Measurements from ENCODE around the gene SHISA9. TPM values are rescaled to one million over a fixed set of nuclear protein-coding genes. Genes with fewer than 3 reads are reported as not detected.

Gene SHISA9
- total and polyA plus RNA-seq, 2 of the 4 experiments (the other 2 are of a cell fraction): under 0.01 TPM; not detected in 1

- intact Hi-C loops (cut with micrococcal nuclease): no loop called here
- POLR2A ChIA-PET (ENCODE audit: unreplicated experiment): no interaction called here
Observed at GRCh38 chr16:13245713-13246377, 344.4 kb downstream of the SHISA9 start.

More at GRCh38 chr16:13245713-13246377, 344.4 kb downstream of the SHISA9 start:
- H4K5ac ChIP-seq (ENCODE audit: low read depth, low read length): no peak overlapping the region
- no peak overlapping the region for H2BK120ac ChIP-seq (ENCODE audit: low read depth, low read length)
- dilution Hi-C loops (cut with HindIII; ENCODE audit: low sequenced_read_pairs, unreplicated experiment): no loop called here
- CTCF ChIA-PET: no interaction called here
- no peaks in the 10 kb centered on the region for H3K36me3 ChIP-seq (ENCODE audit: control insufficient read depth, insufficient read depth, low read length)
- no peak overlapping the region for H4K91ac ChIP-seq (ENCODE audit: insufficient read depth, low read depth, low read length)
- no peak overlapping the region for H4K8ac ChIP-seq (ENCODE audit: low read depth in 2 of 2, low read length in 2 of 2)
- H2AFZ ChIP-seq (replicated peaks; ENCODE audit: low read length, poor library complexity): no peak overlapping the region
- H2BK20ac ChIP-seq (ENCODE audit: low read depth, low read length): no peak overlapping the region
- H3K18ac ChIP-seq (ENCODE audit: low read depth, low read length): no peak overlapping the region
- H4K20me1 ChIP-seq (ENCODE audit: insufficient read depth, low read length): no peaks in the 10 kb centered on the region
- no peak for TF ChIP-seq USF2 (IDR thresholded peaks at IDR 0.05; ENCODE audit: low read depth, low read length)
- TF ChIP-seq CEBPB (IDR thresholded peaks at IDR 0.05; ENCODE audit: low read depth, low read length): no peak
- no peak for TF ChIP-seq NFE2L2 (IDR thresholded peaks at IDR 0.05; ENCODE audit: low read depth, low read length)
- no peak for TF ChIP-seq MAFK (IDR thresholded peaks at IDR 0.05; ENCODE audit: low read depth, low read length)
- TF ChIP-seq BHLHE40 (IDR thresholded peaks at IDR 0.05; ENCODE audit: low read depth, low read length): no peak
- TF ChIP-seq RAD21 (IDR thresholded peaks at IDR 0.05; ENCODE audit: low read length): no peak
- no peak for TF ChIP-seq POLR2A (IDR thresholded peaks at IDR 0.05; ENCODE audit: low read depth, low read length)
- no peak for TF ChIP-seq CTCF (conservative IDR thresholded peaks at IDR 0.05; ENCODE audit: low read depth, low read length)
- no peak for TF ChIP-seq ELK1 (IDR thresholded peaks at IDR 0.05; ENCODE audit: borderline replicate concordance, low read depth, low read length)
- no peak for TF ChIP-seq RCOR1 (IDR thresholded peaks at IDR 0.05; ENCODE audit: insufficient replicate concordance, low read length)
- no peak for TF ChIP-seq CHD1 (IDR thresholded peaks at IDR 0.05; ENCODE audit: low read depth, low read length)
- no peak for TF ChIP-seq FOS (IDR thresholded peaks at IDR 0.05; ENCODE audit: low read depth, low read length)
- TF ChIP-seq RFX5 (IDR thresholded peaks at IDR 0.05; ENCODE audit: low read depth, low read length): no peak
- TF ChIP-seq MAZ (IDR thresholded peaks at IDR 0.05; ENCODE audit: borderline replicate concordance, low read depth, low read length): no peak
- no peak for TF ChIP-seq SMC3 (IDR thresholded peaks at IDR 0.05; ENCODE audit: low read depth, low read length)
- no peak for TF ChIP-seq MXI1 (IDR thresholded peaks at IDR 0.05; ENCODE audit: borderline replicate concordance, low read depth, low read length)
- H3K4ac ChIP-seq (ENCODE audit: low read depth, low read length): no peak overlapping the region
- H3K9me1 ChIP-seq (ENCODE audit: insufficient read depth, low read length): no peaks in the 10 kb centered on the region
- no peak overlapping the region for H3K4me3 ChIP-seq (ENCODE audit: insufficient read depth, low read depth, low read length)
- BruUV-seq (replicated peaks): no TSS peak
- no peak overlapping the region for H2BK5ac ChIP-seq (ENCODE audit: low read depth, low read length, poor library complexity, severe bottlenecking)
- no peak overlapping the region for H3K56ac ChIP-seq (ENCODE audit: extremely low read depth, insufficient read depth, low read length)
- H3K14ac ChIP-seq (replicated peaks; ENCODE audit: low read depth, low read length): no peak overlapping the region
- no peaks in the 10 kb centered on the region for H3K79me1 ChIP-seq (ENCODE audit: low read depth in 1 of 2, low read length in 2 of 2)
- H2AK5ac ChIP-seq (ENCODE audit: low read depth, low read length): no peak overlapping the region
- no peak overlapping the region for H3K9ac ChIP-seq (ENCODE audit: low read depth, low read length)
- no CpG with 5 or more reads among the region's 6 CpGs for WGBS, 2 experiments (ENCODE audit: extremely low coverage in 2 of 2, insufficient read length in 1 of 2)
- H3K4me2 ChIP-seq (ENCODE audit: low read depth, low read length): no peak overlapping the region
- in situ Hi-C loops (cut with MboI; ENCODE audit: low sequenced_read_pairs): no loop called here
- peaks cover 6% of the 10 kb centered on the region for H3K9me3 ChIP-seq (ENCODE audit: control insufficient read depth, insufficient read depth, low read length)
- H3K23ac ChIP-seq (ENCODE audit: low read depth, low read length): no peak overlapping the region
- DNase-seq: no peak
- H2BK15ac ChIP-seq (ENCODE audit: low read depth, low read length): no peak overlapping the region
- no peak for ATAC-seq (ENCODE audit: low read depth)
- H3K27me3 ChIP-seq (ENCODE audit: control insufficient read depth, insufficient read depth, low read length): no peaks in the 10 kb centered on the region
- H3K27ac ChIP-seq (ENCODE audit: insufficient read depth, low read length): no peak overlapping the region
- H3K4me1 ChIP-seq (ENCODE audit: control insufficient read depth, insufficient read depth, low read length): no peaks in the 10 kb centered on the region
- no peak overlapping the region for H2AK9ac ChIP-seq (replicated peaks; ENCODE audit: low read depth, low read length, poor library complexity)
